GM21381 (cell line): Measurements from ENCODE around the gene LRRC37A2.
"Not testable (repeated sequence)": the region's sequence is repeated elsewhere in the genome, so short reads cannot be mapped to it uniquely, and the experiment has no call there.

Experiments used
- ATAC-seq: cut with Tn5 transposase; IDR thresholded peaks from one replicate; pipeline ENCODE4 v1.9.1; 2021; ENCODE audit warnings: mild to moderate bottlenecking, moderate library complexity; ENCODE audit not compliant: unreplicated experiment

Gene LRRC37A2

DNA sequence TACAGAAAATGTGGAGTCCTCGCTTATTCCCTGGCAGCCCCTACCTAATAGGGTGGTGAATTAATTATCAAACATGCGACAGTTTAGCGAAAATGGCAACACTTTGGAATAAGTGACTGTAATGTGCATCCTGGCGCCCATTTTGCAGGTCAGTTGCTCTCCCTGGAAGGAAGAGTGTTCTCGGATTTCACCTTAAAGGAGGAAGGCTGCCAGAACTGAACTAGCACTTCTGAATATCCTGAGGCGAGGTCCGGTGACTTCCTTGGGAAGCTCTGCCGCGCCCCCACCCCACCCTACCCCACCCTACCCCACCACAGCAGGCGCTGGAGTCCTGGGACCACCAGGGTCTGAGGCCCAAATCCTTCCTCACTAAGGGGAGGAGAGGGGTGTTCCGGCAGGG lies at the start of gene LRRC37A2:
TSS of gene LRRC37A2 (plus strand) at position 301 of the 400 bp plus-strand sequence. CDS start 245 bp downstream, outside the sequence.
- not testable (repeated sequence) for ATAC-seq

DNA sequence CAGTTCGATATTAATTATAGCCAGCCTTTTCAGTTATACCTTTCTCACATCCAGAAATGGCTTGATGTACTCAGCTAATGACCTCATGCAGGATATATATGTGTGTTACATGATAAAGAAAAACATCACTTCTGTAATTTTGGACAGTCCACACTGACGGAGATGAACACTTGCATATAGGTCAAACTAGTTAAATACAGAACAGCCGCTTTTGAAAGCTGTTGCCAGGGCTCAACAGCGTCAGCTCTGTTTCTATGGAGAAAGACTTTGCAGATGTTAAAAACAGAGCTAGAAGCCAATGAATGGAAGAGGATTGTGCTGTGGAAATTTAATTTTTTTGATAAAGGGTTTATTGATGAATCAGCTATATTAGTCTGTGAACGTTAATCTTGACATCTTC lies 44.6 kb upstream of the LRRC37A2 start:
- not testable (repeated sequence) for ATAC-seq

DNA sequence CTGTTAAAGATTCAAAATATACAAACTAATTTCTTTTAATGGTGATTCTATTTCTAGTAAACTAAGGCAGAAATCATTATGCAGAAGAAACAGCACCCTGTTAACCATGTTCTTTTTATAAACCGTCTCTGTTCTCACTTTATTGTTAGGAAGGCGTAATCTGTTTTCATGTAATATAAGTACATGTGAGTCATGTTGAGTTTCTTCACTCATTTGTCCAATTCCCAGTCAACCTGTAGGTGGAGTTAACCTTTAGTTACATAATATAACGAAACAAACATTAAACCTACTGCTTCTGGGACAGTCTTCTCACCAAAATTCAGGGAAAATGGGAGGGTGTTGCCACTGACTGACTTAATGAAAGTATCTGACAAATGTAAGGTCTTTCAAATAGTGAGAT lies 37.8 kb upstream of the LRRC37A2 start:
- not testable (repeated sequence) for ATAC-seq

DNA sequence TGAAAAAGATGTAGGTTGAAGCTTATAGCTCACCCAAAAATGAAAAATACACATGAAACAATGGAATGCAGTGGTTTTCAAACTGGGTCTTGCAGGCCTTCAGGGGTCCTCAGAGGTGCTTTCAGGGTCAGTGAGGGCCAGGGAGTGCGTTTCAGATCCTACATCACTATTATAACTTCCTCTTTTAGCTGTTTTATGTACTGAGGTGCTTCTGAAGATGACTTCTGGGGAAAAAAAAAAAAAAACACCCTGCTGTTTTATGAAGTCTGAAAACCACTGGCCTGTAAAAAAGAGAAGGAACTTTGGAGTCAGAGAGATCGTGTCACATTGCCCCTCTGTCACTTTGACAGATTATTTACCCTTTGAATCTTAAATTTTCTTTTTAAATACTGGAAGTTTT lies 36.7 kb upstream of the LRRC37A2 start:
- not testable (repeated sequence) for ATAC-seq

DNA sequence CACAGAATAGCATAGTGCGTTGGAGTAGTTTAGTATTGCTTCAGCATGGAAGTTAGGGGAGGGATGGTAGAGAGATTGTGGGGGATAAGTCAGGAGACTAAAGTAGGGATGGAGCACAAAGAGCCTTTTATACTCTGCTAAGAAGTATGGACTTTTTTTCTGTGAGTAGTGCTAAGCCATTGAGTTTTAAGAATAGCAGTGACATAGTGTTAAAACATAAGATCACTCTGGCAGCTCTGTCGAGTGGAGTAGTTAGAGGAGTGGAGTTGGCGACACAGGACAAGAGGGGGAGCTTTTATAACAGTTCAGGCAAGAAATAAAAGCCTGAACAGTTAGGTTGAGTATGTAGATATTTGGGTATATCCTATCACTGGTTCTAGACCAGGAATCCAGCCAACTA lies 33.4 kb upstream of the LRRC37A2 start:
- ATAC-seq = not testable (repeated sequence)

DNA sequence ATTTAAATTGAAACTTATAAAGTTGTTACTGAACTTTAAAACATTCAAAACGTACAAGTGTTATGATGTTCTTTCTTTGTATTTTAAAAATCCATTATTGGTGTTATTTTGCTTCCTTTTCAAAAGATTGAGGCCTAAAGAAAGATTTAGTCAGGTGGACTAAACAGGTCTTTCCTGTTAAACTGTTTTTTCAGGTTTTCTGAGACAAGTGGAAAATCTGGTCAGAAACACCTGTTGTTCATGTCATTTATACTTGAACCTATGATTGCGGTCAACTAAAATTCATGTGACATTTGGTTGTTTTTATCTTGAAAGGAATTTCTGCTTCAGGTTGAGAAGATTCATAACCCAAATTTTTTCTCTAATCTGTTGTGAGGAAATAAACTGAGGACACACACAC lies 31.0 kb upstream of the LRRC37A2 start:
- ATAC-seq = not testable (repeated sequence)

DNA sequence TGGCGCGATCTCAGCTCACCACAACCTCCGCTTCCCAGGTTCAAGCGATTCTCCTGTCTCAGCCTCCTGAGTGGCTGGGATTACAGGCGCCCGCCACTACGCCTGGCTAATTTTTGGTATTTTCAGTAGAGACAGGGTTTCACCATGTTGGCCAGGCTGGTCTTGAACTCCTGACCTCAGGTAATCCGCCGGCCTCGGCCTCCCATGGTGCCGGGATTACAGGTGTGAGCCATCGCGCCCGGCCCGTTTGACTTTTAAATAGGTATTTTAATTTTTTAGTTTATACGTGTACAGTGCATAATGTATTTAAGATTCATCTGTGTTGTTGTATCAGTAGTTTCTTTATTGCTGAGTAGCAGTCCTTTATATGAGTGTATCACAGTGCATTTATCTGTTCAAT lies 20.2 kb upstream of the LRRC37A2 start:
- ATAC-seq = not testable (repeated sequence)

DNA sequence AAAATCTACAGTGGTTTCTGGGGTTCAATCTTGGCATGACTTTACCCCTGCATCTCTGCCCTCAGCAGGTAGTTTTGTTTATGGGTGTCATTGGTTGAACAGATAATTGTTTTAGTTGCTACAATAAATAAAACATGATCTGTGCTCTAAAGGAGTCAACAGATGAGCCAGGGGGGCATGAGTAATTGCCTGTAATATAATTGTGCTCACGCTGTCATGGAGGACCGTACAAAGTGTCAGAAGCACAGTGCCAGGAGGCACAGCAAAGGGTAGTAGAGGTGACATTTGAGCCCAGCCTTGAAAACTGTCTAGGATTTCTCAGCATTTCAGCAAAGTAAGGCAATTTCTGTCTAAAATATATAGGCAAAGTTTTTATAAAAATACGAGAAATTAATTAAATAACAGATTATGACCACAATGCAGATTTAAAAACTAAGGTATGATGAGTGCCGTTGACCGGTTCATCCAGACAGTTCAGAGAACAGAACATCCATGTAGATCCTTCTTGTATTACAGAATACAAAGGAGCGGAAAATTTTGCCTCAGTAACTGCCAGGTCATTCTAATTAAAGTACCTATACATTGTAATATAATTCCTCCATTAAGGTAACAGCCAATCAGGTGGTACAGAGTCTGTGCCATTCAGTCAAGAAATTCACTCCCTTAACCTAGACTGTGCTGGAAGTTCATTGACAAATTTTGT lies 12.7 kb upstream of the LRRC37A2 start:
- ATAC-seq = not testable (repeated sequence)

DNA sequence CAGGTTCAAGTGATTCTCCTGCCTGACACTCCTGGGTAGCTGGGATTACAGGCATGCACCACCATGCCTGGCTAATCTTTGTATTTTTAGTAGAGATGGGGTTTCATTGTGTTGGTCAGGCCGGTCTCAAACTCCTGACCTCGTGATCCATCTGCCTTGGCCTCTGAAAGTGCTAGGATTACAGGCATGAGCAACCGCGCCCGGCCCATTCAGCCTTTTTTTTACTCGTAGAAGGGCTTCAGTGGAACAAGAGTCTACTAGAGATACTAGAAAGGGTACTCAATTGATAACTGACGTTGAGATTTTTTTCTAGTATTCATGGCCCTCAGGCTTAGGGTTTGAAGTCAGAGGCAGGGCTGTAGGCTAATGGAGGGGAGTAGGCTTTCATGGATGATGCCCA lies 6.4 kb upstream of the LRRC37A2 start:
- not testable (repeated sequence) for ATAC-seq

DNA sequence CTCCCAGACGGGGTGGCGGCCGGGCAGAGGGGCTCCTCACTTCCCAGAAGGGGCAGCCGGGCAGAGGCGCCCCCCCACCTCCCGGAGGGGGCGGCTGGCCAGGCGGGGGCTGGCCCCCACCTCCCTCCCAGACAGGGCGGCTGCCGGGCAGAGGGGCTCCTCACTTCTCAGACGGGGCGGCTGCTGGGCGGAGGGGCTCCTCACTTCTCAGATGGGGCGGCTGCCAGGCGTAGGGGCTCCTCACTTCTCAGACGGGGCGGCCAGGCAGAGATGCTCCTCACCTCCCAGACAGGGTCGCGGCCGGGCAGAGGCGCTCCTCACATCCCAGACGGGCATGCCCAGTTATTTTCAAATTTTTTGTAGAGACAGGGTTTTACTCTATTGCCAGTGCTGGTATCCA lies 22.4 kb downstream of the LRRC37A2 start:
- not testable (repeated sequence) for ATAC-seq

DNA sequence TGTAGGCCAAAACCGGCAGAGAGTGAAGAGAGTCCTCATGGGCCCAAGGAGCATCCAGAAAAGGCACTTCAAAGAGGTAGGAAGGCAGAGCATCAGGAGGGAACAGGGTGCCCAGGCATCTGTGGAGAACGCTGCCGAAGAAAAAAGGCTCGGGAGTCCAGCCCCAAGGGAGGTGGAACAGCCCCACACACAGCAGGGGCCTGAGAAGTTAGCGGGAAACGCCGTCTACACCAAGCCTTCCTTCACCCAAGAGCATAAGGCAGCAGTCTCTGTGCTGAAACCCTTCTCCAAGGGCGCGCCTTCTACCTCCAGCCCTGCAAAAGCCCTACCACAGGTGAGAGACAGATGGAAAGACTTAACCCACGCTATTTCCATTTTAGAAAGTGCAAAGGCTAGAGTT lies 36.3 kb downstream of the LRRC37A2 start:
- ATAC-seq = not testable (repeated sequence)

DNA sequence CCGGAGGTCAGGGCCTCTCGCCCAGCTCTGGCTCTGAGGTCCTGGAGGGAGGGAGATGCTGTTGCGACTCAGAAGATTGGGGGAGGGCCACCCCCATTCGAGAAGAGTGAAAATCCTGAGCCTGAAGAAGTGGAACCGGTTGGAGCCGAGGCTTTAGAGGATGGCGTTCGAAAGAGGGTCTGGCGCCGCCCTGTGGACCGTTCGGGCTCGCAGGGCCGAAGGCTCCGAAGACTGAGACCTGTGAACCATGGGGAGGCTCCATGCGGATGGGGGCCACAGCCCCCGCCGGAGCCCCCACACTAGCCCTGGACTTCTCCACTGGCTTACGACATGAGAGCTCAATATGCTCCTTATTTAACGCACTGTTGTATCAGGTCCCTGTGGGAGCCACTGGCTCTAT lies 46.9 kb downstream of the LRRC37A2 start:
- ATAC-seq = not testable (repeated sequence)

DNA sequence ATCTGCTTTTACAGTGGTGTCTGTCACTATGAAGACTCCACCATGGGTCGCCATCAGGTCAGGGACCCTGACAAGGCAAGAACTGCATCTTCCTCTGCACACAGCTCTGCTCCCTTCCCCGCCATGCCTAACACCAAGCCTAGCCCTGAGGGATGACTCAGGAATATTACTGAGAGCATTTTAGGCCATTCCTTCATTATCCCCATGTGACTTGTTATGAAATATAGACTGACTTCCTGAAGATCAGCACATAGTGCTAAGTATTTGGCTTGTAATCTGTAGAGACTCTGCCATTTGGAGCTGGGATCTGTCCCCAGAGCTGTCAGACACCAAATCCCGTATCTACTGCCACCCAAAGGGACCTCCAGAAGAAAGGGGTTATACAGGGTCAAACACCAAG lies 47.8 kb downstream of the LRRC37A2 start:
- not testable (repeated sequence) for ATAC-seq

DNA sequence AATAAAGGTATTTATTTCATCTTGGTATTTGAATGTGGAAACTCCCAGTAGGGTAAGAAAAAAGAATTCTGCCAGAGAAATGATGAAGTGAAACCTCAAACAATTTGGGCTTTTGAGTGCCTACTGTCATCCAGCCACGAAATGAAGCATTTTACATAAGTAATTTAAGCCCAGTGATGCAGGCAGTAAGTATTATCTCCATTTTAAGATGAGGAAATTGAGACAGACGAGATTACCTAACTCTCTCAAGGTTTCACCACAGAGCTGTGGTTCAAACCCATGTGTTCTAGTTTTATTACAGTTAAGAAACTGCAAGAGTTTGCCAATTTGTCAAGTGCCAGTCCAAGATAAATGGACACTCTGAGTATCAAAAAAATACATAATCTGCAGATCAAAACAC lies 54.0 kb downstream of the LRRC37A2 start:
- ATAC-seq = not testable (repeated sequence)

DNA sequence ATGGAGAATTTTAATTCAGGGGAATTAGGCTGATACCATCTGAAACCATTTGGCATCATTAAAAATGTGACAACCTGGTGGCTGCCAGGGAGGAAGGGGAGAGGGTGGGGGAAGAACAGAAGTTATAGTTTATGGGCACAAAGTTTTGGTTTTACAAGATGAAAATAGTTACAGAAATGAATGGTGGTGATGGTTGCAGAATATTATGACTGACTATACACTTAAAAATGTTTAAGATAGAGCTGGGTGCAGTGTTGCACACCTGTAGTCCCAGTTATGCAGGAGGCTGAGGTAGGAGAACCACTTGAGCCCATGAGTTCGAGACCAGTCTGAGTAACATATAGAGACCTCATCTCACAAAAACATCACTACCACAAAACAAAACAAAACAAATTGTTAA lies 54.7 kb downstream of the LRRC37A2 start:
- not testable (repeated sequence) for ATAC-seq

DNA sequence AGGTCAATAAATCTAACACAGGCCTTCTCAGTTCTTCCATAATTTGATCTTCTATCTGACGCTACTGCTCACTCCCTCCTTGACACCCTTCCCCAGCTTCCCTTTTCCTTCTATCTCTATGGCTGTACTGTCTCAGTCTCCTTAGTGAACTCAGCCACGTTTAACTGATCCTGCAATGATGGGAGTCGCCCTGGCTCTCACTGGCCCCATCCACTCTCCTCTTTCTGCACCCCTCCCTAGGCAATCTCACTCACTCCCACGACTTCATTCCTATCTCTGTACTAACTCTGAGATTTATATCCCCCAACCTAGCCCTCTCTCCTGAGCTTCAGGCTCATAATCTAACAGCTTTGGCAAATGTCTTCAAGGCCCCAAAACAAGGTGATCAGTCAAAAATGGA lies 59.5 kb downstream of the LRRC37A2 start:
- ATAC-seq = not testable (repeated sequence)

DNA sequence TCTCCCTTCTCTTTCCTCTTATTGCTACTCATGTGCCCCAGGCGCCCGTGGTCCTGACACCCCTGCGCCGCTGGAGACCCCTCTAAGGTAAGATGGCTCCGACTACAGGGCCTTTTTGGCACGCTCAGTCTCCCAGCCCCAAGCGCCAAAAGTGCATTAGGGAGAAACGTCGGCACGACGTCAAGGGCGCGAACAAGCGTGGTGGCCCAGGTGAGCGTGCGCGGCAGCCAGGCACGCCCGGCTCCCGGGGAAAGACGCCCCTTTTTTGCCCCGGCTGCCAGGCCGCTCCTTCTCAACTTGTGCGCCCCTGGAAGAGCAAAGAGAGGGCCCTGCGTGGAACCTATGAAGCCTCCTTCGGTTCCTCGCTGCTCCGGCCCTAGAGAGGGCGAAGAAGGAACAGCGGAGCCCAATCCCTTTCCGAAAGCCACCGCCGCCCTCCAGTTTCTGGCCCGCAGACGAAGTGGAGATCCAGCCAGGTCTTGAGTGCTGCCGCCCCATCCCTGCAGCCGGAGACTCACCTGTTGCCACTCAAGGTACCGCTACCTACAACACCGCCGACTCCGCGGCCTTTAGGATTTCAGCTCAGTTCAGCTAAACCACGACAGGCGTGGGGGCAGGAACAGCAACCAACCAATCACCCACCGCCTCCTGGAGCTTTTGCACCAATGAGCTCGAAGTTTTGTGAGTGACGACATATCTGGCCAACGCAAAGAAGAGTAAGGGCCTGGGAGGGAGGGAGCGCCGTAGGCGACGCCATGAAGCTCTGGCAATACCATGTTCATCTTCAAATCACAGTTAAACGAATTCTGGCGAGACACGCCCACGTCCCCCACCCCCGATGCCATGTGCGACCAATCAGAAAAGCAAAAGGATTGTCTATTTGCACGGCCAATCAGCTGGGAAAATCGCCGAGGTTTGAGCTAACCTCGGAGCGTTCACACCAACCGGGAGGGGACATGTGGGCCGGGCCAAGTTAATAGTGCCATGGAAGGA lies 67.1 kb downstream of the LRRC37A2 start, which contains the start of gene ARL17A:
TSS of gene ARL17A (minus strand) at position 609 of the 993 bp plus-strand sequence. CDS start 3,369 bp downstream, outside the sequence.
- ATAC-seq = peak; percentile 92

DNA sequence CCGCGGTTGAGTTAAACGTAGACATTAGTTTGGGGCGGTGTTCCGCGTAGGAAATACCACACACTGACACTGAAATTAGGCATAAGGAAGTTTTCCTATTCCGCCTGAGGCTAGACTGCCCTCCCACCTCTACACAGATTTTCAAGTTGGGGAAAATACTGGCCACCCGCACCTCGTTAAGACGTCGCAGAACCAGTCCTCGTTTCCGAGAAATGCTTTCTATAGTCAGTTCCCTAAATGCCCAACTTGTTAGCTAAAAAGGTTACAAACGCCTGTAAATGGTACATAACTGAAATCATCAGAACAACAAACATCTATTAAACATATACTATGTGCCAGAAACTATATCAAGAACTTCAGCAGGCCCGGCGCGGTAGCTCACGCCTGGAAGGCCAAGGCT lies 67.8 kb downstream of the LRRC37A2 start:
- not testable (repeated sequence) for ATAC-seq

DNA sequence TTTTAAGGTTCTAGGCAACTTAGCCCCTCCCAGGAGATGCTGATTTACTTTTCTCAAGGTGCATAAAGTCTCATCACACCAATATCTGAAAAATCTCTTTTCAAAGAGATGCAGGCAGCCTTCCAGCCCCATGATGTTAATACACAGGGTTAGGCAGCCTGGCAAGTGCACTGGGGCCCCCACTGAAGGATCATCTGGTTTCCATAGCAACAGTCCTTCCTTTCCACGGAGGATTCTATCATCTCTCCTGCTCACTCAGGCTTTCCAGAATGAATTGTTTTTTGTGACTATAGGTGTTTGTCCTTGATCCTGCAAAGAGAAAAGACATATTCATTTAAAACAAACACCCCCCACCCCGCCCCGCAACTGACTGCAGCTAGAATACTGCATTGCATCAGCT lies 73.2 kb downstream of the LRRC37A2 start:
- not testable (repeated sequence) for ATAC-seq

DNA sequence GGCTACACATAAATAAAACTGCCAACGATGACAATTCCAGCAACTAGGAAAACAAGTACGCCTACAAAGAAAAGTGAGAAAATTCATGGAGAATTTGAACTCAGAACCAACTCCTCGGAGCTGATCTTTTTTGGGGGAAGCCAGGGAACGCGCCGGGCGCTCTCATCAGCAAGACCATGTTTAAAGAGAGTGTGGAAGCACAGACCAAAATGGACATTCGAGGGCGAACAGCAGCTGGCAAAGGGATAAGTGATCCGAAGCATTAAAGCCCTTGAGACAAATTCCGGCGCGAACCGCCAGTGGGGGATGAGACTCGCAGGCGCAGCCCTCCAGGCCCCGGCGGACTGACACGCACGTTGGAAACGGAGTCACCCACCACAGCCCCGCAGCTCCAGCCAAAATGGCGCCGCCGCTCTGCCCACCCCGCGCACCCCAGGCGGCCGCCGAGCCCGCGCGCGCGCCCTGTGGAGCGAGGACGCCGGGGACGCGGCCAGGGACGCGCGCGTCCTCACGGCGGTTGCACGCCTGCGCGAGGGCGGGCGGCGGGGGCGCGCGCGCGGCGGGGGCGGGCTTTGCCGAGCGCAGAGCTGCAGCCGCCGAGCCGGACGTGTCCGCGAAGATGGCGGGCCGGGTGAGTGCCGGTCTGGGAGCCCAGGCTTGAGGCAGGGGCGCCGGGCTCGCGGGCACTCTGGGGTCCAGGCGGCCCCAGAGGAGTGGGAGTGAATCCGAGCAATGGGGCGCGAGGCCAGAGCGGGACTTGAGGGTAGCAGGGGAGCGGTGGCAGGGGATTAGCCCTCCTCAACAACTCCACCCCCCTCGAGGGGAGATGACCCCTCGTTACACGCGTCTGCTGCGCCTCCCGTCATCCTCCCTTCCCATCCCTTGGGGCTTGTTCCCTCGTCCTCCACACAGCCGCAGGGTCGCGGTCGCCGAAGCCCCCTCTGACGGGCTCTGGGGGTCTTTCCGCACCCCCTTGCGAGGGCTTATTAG lies 78.2 kb downstream of the LRRC37A2 start, which contains the start of gene NSF:
TSS of gene NSF (plus strand) at position 513 of the 990 bp plus-strand sequence. CDS start at position 620, 107 bp downstream.
- ATAC-seq = peak; percentile 84
